ENCODE data around the gene GPR132.
"Not testable (repeated sequence)": the region's sequence is repeated elsewhere in the genome, so short reads cannot be mapped to it uniquely, and the experiment has no call there.

Gene GPR132

DNA sequence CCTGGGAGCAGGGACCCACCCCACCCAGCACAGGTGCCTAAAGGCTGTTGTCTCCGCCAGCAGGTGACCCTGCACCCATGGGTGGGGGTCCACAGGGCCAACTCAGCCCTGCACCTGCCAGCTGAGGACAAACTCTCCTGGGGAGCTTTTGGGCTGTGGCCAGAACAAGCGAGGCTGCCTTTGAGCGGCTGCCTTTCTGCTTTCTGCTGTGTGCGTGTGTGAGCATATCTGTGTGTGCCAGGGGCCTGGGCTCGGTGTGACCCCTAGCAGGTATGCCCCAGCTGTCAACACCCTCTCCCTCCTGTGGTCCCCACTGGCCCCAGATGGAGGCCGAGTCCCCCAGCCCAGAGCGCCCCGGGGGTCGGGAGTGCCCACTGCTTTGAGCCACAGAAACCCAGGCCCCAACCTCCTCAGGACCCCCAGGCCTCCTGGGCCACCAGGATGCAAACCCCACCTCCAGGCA, 25.9 kb upstream of the GPR132 start:
- DNase-seq, result no peak

DNA sequence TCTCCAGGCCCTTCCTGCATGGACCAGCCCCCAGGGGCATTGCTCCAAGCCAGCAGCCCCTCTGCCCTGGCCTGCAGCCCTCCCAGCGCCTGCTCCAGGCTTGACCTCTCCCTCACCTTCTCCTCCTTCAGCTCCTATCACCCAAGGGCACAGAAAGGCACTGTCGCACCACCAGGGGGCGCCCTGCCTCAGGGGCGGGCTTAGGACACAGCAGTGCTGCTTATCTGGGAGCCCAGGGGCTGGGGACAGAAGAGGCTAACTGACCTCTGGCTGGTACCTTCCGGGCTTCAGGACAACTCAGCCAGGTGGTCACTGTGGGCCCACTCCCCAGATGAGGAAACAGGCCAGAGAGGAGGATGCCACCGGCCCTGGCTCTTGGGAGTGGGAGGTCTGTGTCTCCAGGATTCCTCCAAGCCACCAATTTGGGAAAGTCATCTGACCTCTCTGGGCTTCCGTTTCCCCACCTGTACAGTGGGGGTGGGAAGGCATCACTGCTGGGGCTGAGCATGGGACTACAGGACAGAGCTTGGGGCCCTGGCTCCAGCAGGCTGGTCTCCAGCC, 25.3 kb upstream of the GPR132 start:
- peak; percentile 17 for DNase-seq

DNA sequence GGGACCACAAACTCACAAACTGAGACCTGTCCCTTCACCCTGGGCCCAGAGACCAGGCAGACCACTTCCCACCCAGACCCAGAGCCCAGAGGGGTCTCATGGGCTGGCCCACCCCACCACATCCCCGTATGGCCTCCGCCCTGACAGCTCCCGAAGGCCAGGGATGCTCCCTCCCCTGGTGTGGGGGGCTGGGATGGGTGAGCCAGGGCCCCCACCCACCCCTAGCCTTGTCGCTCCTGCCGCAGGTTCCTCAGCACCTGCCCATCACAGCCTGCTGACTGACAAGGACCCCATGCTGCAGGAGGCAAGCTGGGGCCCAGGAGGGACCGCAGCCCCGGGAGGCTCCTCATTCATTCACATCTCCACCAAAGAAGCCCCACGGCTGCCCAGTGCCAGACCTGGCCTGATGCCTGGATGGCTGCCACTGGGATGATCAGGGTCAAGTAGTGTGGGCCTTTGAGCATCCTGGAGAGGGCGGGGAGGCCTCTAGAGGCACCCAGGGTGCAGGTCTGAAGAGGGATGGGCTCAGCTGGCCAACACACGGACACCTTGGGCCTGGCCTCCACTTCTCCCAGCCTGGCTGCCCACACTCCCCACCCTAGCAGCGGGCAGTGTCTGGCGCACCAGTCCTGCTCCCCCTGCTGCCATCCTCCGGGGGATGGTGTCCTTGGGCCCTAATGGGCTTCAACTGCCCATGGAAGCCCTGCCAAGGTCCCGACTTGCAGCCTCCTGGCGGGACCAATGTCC, 24.7 kb upstream of the GPR132 start:
- DNase-seq, result no peak

DNA sequence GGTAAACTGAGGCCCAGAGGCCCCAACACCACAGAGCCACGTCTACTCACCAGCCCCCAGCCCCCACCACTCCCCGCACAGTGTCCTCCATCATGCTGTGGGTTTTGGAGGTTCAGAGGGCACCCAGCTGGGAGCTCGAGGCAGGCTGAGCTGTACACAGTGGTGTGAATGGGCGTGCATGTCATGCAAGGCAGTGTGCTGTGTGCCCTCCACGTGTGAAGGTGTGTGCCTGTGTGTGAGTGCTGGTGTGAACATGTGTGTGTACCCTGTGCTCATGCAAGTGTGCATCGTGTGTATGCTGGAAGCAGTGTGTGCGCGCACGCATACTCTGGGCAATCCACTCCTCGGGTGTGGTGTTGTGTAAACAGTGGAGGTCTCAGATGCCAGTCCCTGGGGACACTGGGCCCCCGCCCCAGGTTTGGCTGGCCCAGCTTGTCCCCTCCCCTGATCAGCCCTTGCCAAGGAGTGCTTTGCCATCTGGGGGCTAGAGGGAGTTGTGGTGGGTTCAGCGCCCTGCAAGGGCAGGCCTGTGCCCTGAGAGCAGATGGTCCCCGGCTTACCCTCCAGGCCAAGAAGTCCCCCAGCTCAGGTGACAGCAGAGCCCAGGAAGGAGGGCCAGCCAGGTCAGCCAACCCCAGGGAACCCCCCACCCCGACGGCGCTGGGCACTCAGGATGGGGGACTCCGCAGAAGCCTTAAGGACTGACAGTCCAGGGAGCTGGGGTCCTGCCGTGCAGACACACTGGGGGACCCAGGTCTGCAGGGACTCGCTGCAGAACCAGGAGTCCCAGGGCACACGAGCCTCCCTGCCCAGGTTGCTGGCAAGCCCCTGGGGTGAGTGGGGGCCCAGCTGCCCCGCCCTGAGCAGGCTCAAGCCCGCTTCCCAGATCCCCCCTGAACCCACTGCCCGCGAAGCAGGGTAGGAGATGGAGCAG, 23.8 kb upstream of the GPR132 start:
- DNase-seq, result no peak

- DNase-seq, result peak; percentile 45
Observed at GRCh38 chr14:105087963-105088811, 23.0 kb upstream of the GPR132 start.

GRCh38 chr14:105087308-105087962, 22.2 kb upstream of the GPR132 start:
- no peak for DNase-seq

GRCh38 chr14:105086833-105087307, 21.6 kb upstream of the GPR132 start:
- DNase-seq, result peak; percentile 58

GRCh38 chr14:105085766-105086165, 20.5 kb upstream of the GPR132 start:
- no peak for DNase-seq

DNA sequence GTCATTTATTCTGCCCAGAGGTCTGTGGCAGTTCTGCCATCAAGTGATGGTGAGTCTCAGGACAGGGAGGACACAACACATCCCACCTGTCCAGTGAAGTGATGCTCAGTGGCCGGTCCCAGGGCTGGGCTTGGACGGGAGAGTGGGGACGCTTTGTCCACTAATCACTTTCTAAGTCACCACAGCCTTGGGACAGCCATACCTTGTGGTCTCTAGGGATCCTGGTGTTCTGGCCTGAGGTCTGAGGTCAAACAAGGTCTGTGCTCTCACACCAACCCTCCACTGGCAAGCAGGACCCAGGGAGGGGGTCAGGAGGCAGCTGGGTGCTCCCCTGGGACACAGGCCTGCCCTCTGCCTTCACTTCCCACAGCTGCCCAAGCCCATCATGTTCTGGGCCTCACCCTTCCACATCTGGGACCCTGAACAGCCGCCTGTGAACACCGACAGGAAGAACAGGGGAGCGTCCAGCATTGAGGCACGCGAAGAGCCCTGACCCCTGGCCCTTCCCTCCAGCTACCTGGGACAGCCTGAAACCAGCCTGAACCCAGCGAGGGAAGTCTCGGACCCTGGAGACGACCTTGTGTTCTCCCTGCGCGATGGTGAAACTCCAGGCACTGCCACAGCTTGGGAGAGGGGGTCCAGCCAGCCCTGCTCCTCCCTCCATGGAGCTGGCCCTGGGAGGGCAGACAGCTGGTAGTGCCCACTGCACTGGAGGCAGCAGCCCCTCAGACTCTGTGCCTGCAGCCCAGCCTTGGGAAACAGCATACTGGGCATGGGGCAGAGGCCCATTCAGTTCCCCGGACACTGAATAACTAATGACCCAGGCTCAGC, 19.7 kb upstream of the GPR132 start:
- no peak for DNase-seq

DNA sequence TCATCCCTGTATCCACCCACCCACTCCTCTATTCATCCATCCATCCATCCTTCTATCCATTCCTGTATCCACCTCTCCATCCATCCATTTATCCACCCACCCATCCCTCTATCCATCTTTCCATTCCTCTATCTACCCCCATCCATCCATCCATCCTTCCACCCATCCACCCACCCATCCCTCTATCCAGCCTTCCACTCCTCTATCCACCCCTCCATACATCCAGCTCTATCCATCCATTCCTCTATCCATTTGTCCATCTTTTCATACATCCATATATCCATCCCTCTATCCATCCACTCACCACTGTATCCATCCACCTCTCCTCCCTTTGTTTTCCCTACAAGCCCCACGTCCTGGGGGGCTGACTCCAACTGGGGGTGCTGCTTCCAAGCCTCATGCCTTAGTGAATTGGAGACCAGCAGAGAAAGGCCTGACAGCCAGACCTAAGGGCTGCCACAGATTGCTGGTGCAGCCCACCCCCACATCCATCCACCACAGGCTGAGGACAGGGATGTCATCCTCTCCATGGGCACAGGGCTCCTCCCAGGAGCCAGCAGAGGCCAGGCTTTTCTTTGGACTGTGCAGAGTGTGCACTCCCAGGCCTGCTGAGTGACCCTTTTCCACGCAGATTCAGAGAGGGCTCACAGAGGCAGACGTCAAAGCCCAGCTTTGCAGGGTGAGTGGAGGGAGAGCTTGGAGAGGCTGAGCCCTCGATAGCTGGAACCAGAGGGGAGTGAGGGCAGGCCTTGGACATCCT, 18.9 kb upstream of the GPR132 start:
- no peak for DNase-seq

- no peak for DNase-seq
Observed at GRCh38 chr14:105082703-105083102, 17.5 kb upstream of the GPR132 start.

GRCh38 chr14:105081473-105081872, 16.2 kb upstream of the GPR132 start:
- not testable (repeated sequence) for DNase-seq

DNA sequence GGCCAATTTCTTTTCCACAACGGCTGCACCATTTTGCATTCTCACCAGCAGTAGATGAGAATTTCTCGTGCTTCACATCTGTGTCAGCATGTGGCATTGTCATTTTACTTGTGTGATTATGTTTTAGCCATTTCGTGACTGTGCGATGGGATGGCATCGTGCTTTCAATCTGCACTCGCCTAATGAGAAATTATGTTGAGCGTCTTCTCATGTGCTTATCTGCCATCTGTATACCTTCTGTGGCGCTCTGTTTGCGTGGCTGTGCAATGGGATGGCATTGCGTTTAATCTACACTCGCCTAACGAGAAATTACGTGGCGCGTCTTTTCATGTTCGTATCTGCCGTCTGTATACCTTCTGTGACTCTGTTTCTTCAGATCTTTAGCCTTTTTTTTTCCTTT, 14.9 kb upstream of the GPR132 start:
- no peak for DNase-seq

- no peak for DNase-seq
Observed at GRCh38 chr14:105078294-105078693, 13.1 kb upstream of the GPR132 start.

GRCh38 chr14:105077649-105077995, 12.4 kb upstream of the GPR132 start:
- no peak for DNase-seq

- DNase-seq, result no peak
Observed at GRCh38 chr14:105076805-105077648, 11.8 kb upstream of the GPR132 start.

DNA sequence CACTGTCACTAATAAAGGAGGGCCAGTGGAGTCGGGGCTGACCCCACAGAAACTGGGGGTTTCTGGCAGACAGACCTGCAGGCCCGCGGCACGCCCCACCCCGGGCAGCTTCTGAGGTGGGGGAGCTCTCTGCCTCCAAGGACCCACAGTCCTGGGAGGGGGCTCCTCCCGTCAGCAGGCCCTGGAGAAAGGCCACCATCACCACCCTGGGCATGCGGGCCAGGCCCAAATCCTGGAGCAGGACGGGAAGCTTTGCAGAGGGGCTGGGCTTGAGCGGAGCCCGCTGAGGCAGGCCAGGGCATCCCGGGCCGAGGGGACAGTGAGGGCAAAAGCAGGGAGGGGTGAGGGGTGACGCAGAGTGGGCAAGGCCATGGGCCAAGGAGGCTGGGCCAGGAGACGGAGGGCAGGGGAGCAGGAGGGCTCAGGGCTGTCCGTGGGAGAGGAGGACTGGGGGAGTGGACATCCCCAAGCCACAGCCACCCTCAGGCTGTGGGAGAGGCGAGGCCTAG, 11.1 kb upstream of the GPR132 start:
- no peak for DNase-seq

DNA sequence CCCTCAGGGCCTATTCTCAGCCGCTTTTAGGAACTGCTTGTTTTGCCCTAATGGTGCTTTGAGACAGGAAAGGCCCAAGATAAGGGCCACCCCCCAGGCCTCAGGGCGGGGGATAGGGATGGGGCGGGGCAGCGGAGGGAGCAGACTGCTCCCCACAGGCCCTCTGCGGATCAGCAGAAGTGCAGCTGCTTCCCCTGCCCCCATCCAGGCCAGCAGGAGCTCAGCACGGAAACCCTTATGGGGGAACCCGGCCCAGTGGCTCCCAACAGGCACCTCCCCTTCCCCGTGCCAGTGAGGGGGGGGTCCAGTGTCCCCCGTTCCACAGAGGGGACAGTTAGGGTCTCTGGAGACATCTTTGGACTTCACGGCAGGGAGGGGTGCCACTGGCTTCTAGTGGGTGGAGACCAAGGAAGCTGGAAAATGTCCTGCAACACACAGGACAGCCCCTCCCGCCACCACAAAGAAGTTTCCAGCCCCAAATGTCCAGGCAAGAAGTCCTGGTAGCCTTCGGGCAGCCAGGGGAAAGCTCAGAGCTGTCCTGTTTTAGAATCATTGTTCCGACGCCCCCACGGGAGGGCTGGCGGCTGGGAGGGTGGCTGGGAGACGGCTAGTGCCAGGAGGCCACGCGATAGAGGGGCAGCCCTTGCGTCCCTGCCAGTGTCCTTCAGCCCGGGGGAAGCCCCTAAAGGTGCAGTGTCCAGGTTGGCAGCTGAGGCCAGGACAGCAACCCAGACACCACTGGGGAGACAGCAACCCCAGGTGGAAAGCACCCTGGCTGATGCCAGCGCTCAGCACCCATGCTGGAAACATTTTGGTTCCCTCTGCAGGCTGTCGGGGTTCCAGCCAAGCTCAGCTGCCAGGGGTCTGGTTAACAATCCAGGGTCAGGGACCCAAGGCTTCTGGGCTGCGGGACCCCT, 10.4 kb upstream of the GPR132 start:
- no peak for DNase-seq
